WERI-Rb-1 (cell line): ENCODE data around the gene LRPPRC.

Experiments used
- DNase-seq: peaks from one replicate; pipeline ENCODE4 v3.0.0-alpha.2; 2020
- H3K27ac ChIP-seq: fragments of 250-450 bp; sonication (Bioruptor Pico); 2 replicates; pipeline ENCODE4 v1.5.1; 2020; ENCODE audit warnings: mild to moderate bottlenecking, moderate library complexity
- H3K27me3 ChIP-seq: fragments of 250-450 bp; sonication (Bioruptor Pico); 2 replicates; pipeline ENCODE4 v1.5.1; 2021; ENCODE audit warnings: mild to moderate bottlenecking, low read depth, moderate library complexity; ENCODE audit not compliant: insufficient read depth, severe bottlenecking
- H3K36me3 ChIP-seq: fragments of 250-450 bp; sonication (Bioruptor Pico); 2 replicates; pipeline ENCODE4 v1.5.1; 2020; ENCODE audit warnings: mild to moderate bottlenecking, moderate library complexity
- H3K4me3 ChIP-seq: 2 replicates; pipeline ENCODE4 v1.5.1; 2011; ENCODE audit warnings: low read depth, mild to moderate bottlenecking, control low read depth, low read length
- H3K9me3 ChIP-seq: fragments of 250-450 bp; sonication (Bioruptor Pico); 2 replicates; pipeline ENCODE4 v1.5.1; 2021; ENCODE audit warnings: mild to moderate bottlenecking, moderate library complexity; ENCODE audit not compliant: severe bottlenecking
- CTCF ChIP-seq: IDR thresholded peaks from 2 replicates; pipeline ENCODE4 v1.5.1; 2011; ENCODE audit warnings: low read depth, mild to moderate bottlenecking, control low read depth, inconsistent platforms, low read length

Gene LRPPRC

GRCh38 chr2:43986600-43986999 lies 9.2 kb downstream of the LRPPRC start:
- Histone ChIP-seq H3K4me3 (no peak overlapping the region), H3K9me3 (no peaks in the 10 kb centered on the region), H3K36me3 (peaks cover 77% of the 10 kb centered on the region), H3K27ac (no peak overlapping the region), H3K27me3 (no peaks in the 10 kb centered on the region)
- TF ChIP-seq CTCF = no peak
- DNase-seq = no peak

- H3K36me3 ChIP-seq = peaks cover 82% of the 10 kb centered on the region
- no peak for TF ChIP-seq CTCF
- H3K27ac ChIP-seq = no peak overlapping the region
- DNase-seq = no peak
- H3K4me3 ChIP-seq = no peak overlapping the region
- no peaks in the 10 kb centered on the region for H3K9me3 ChIP-seq
- H3K27me3 ChIP-seq = no peaks in the 10 kb centered on the region
Observed at GRCh38 chr2:43985359-43985758, 10.4 kb downstream of the LRPPRC start.

- Histone ChIP-seq H3K36me3 (peaks cover 81% of the 10 kb centered on the region), H3K9me3 (no peaks in the 10 kb centered on the region), H3K4me3 (no peak overlapping the region), H3K27ac (no peak overlapping the region), H3K27me3 (no peaks in the 10 kb centered on the region)
- no peak for DNase-seq
- TF ChIP-seq CTCF = no peak
Observed at GRCh38 chr2:43984533-43984932, 11.3 kb downstream of the LRPPRC start.

- DNase-seq = no peak
- no peak for TF ChIP-seq CTCF
- peaks cover 83% of the 10 kb centered on the region for H3K36me3 ChIP-seq
Observed at GRCh38 chr2:43980902-43981301, 14.9 kb downstream of the LRPPRC start.

GRCh38 chr2:43977677-43978375 lies 18.0 kb downstream of the LRPPRC start:
- H3K27me3 ChIP-seq = no peaks in the 10 kb centered on the region
- no peak for TF ChIP-seq CTCF
- H3K36me3 ChIP-seq = peaks cover 90% of the 10 kb centered on the region
- no peaks in the 10 kb centered on the region for H3K9me3 ChIP-seq
- H3K4me3 ChIP-seq = no peak overlapping the region
- H3K27ac ChIP-seq = no peak overlapping the region
- no peak for DNase-seq

More at GRCh38 chr2:43980902-43981301, 14.9 kb downstream of the LRPPRC start:
- Histone ChIP-seq H3K27ac (no peak overlapping the region), H3K9me3 (no peaks in the 10 kb centered on the region), H3K4me3 (no peak overlapping the region), H3K27me3 (no peaks in the 10 kb centered on the region)

GRCh38 chr2:43960921-43961320 lies 34.9 kb downstream of the LRPPRC start:
- no peak for DNase-seq
- Histone ChIP-seq H3K27ac (no peak overlapping the region), H3K36me3 (peaks cover 96% of the 10 kb centered on the region), H3K27me3 (no peaks in the 10 kb centered on the region), H3K9me3 (no peaks in the 10 kb centered on the region), H3K4me3 (no peak overlapping the region)
- no peak for TF ChIP-seq CTCF
